ENCODE measurements around the gene MROH2B. TPM values are rescaled to one million over a fixed set of nuclear protein-coding genes. Genes with fewer than 3 reads are reported as not detected.

The MROH2B gene
- total RNA-seq (2014; rRNA removed; shearing (Covaris generic)): not detected in 2 replicates

GRCh38 chr5:41071242-41071641 is at the start of gene MROH2B:
Gene MROH2B (minus strand): TSS chr5:41071342. CDS start chr5:41070852, 490 bp downstream.

Small RNA genes lying within 50 kb of the gene (small RNA-seq; reads per million reads assigned to genes)
- not detected for gene AC114967.1

Other genes with a start within 250 kb of the MROH2B start
- 4,476 and 4,732 TPM in 2 replicates for gene RPL37, start 236.1 kb downstream of the MROH2B start, total RNA-seq (2014; rRNA removed; shearing (Covaris generic))
- gene CARD6, start 230.0 kb downstream of the MROH2B start, total RNA-seq (2014; rRNA removed; shearing (Covaris generic)): 1.2 and 1.4 TPM in 2 replicates
- gene C7, start 161.8 kb downstream of the MROH2B start, total RNA-seq (2014; rRNA removed; shearing (Covaris generic)): 0.11 TPM in 1 of 2 replicates, not detected in the other
- not detected in 2 replicates for gene C6, start 142.2 kb upstream of the MROH2B start, total RNA-seq (2014; rRNA removed; shearing (Covaris generic))